HL-60 (cell line): ENCODE data around the gene NPDC1.

Source experiments
- CTCF ChIP-seq: IDR thresholded peaks from one replicate; pipeline ENCODE4 v1.5.1; 2011; ENCODE audit warnings: low read length, control low read depth, inconsistent platforms; ENCODE audit not compliant: insufficient read depth
- GABPA ChIP-seq: IDR thresholded peaks from 2 replicates; pipeline ENCODE4 v1.6.1; 2012; ENCODE audit warnings: low read depth
- POLR2AphosphoS5 ChIP-seq: IDR thresholded peaks from 2 replicates; pipeline ENCODE4 v1.6.1; 2012; ENCODE audit warnings: low read depth
- REST ChIP-seq: IDR thresholded peaks from 2 replicates; pipeline ENCODE4 v1.6.1; 2012; ENCODE audit warnings: low read depth; ENCODE audit not compliant: insufficient replicate concordance
- SPI1 ChIP-seq: IDR thresholded peaks from 2 replicates; pipeline ENCODE4 v1.6.1; 2012; ENCODE audit warnings: low read depth, mild to moderate bottlenecking, borderline replicate concordance

DNA sequence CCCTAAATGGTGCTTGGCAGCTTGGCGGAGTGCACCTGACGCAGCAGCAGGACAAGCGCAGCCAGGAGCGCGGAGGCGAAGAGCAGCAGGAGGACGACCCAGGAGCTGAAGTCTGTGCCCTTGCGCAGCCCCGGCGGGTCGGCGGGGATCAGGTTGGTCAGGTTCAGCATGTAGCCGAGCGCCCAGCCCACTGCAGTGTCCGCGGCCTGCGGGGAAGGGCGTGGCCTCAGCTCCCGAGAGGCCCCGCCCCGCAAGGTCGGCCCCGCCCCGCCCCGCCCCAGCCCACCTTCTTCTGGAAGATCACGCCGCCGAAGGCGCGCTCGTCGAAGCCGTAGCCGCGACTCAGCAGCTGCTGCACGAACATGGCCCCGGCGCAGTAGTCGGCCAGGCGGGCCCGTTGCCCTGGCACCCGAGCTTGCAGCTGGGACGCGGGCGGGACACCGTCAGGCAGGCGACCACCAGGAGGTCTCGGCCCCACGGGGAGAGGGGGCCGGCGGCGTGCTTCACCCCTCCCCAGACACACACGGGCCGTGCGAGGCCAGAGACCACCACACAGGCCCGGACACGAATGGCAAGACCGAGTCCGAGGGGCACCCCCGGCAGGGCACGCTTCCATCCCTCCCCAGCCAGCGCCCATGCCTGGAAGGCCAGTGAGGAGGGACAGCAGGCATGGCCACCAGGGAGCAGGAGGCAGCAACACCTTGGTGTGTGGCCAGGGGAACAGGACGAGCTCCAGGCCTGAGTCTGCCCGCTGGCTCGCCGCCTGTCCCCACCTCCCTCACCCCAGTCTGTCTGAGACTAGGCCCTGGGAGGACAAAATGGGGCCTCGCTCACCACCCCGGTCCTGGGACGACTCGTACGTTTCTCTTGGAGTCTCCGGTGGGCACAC lies 2.9 kb upstream of the NPDC1 start:
- TF ChIP-seq CTCF (no peak), POLR2AphosphoS5 (no peak), SPI1 (no peak), REST (no peak), GABPA (no peak)
